H1 (cell line): ENCODE data around the gene DCLK1. TPM values are rescaled to one million over a fixed set of nuclear protein-coding genes. Genes with fewer than 3 reads are reported as not detected.

Source experiments
- FOSL1 ChIP-seq: IDR thresholded peaks from 2 replicates; pipeline ENCODE4 v1.6.1; 2011; ENCODE audit warnings: mild to moderate bottlenecking, low read depth, low read length, moderate library complexity; ENCODE audit not compliant: insufficient read depth
- polyA plus RNA-seq, 7 experiments: library from polyadenylated mRNA; depleted of rRNA in 3 of 7; stranded (reverse) in 5 of 7; unstranded in 2 of 7; fragments of >200 nt in 5 of 7; fragments of 200-250 nt in 2 of 7; gene quantifications; 1 replicate in 5 of 7; 2 replicates in 1 of 7; 4 replicates in 1 of 7; pipeline versions ENCODE4 v1.2.1 to v1.2.3, GENCODE V29; 2011 to 2013; ENCODE audit warnings: missing spikeins in 2 of 7, mixed read lengths in 2 of 7
- total RNA-seq: library from RNA; stranded (reverse); fragmentation: NEBNext Ultra II Directional; extraction: Animal tissue kit (Norgen Biotek cat#: 25700); gene quantifications from 2 replicates; pipeline ENCODE4 v1.2.1, GENCODE V29; 2021

DCLK1 gene
- total and polyA plus RNA-seq, 2 of the 8 experiments (the other 6 are each of a cell fraction or from before 2014, with no cell fraction given) = 22.8 to 41.0 TPM

DNA sequence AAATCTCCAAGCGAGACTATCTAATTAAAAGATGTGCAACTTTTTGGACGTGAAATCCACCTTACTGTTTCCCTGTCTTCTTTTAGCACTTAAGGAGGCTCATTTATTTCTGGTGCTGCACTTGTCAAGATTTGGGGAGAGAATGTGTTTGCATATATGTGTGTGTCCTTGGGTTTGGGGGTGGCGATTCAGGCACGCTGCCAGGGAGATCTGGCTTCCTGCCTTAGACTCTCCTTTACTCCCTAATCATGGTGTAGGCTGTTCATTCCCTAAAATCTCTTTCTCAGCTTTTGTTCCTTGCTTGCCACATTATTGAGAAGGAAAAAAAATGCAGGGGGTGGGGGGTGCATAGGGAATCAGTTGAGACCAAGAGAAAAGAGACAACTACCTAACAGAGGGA is 271.2 kb downstream of the DCLK1 start (continued):
- no peak for TF ChIP-seq FOSL1
